Stomach (tissue), 4 donors: ENCODE results near the gene PPP1R3D.

ENCODE experiments used
- CTCF ChIP-seq, 7 experiments: fragments of 450-650 bp in 4 of 7; fragments of 200-600 bp in 3 of 7; sonication (generic) in 3 of 7; IDR thresholded peaks; one replicate each; pipeline ENCODE4 v1.5.1; 2016 to 2019; ENCODE audit warnings: antibody characterized with exemption in 7 of 7, control low read depth in 2 of 7, mild to moderate bottlenecking in 1 of 7
- POLR2A ChIP-seq, 4 donors: fragments of 450-650 bp; IDR thresholded peaks; one replicate each; pipeline ENCODE4 v1.6.1; 2016; ENCODE audit warnings: antibody characterized with exemption in 4 of 4, control low read depth in 2 of 4, mild to moderate bottlenecking in 1 of 4, moderate library complexity in 1 of 4

GRCh38 chr20:59908855-59909254, 31.2 kb downstream of the PPP1R3D start:
- no peak for TF ChIP-seq CTCF (IDR thresholded peaks at IDR 0.05)
- no peak for TF ChIP-seq POLR2A (IDR thresholded peaks at IDR 0.05)
